GM23248 (cell line): Measurements from ENCODE around the gene EFCAB13. TPM values are rescaled to one million over a fixed set of nuclear protein-coding genes. Genes with fewer than 3 reads are reported as not detected.

Experiments used
- DNase-seq: peaks from one replicate; pipeline ENCODE4 v3.0.0-alpha.2; 2015
- H2AFZ ChIP-seq: fragments of 200-600 bp; sonication (generic); 2 replicates; pipeline ENCODE4 v1.6.1; 2016; ENCODE audit warnings: antibody characterized with exemption
- H3F3A ChIP-seq: fragments of 200-600 bp; sonication (generic); 2 replicates; pipeline ENCODE4 v1.6.1; 2016; ENCODE audit warnings: mild to moderate bottlenecking, antibody characterized with exemption, mixed run types; ENCODE audit not compliant: insufficient read depth
- H3K27ac ChIP-seq: fragments of 200-600 bp; sonication (generic); 2 replicates; pipeline ENCODE4 v1.5.1; 2016; ENCODE audit warnings: mild to moderate bottlenecking
- H3K27me3 ChIP-seq: fragments of 200-600 bp; sonication (generic); replicated peaks from 2 replicates; pipeline ENCODE4 v1.6.1; 2016; ENCODE audit warnings: mild to moderate bottlenecking; ENCODE audit not compliant: insufficient read depth
- H3K36me3 ChIP-seq: fragments of 200-600 bp; sonication (generic); 2 replicates; pipeline ENCODE4 v1.6.1; 2016; ENCODE audit warnings: low read depth, mild to moderate bottlenecking
- H3K4me1 ChIP-seq: fragments of 200-600 bp; sonication (generic); 2 replicates; pipeline ENCODE4 v1.6.1; 2016; ENCODE audit warnings: mild to moderate bottlenecking; ENCODE audit not compliant: insufficient read depth
- H3K4me2 ChIP-seq: fragments of 200-600 bp; sonication (generic); one replicate; pipeline ENCODE4 v1.6.1; 2016; ENCODE audit warnings: mild to moderate bottlenecking; ENCODE audit not compliant: unreplicated experiment
- H3K4me3 ChIP-seq: fragments of 200-600 bp; sonication (generic); 2 replicates; pipeline ENCODE4 v1.5.1; 2016; ENCODE audit warnings: mild to moderate bottlenecking
- H3K79me2 ChIP-seq: fragments of 200-600 bp; sonication (generic); 2 replicates; pipeline ENCODE4 v1.6.1; 2016; ENCODE audit warnings: mild to moderate bottlenecking; ENCODE audit not compliant: insufficient read depth
- H3K9ac ChIP-seq: fragments of 200-600 bp; sonication (generic); 2 replicates; pipeline ENCODE4 v1.6.1; 2016; ENCODE audit warnings: mild to moderate bottlenecking
- H3K9me2 ChIP-seq: fragments of 200-600 bp; sonication (generic); 2 replicates; pipeline ENCODE4 v1.6.1; 2016; ENCODE audit warnings: mixed run types, mild to moderate bottlenecking, moderate library complexity; ENCODE audit not compliant: insufficient read depth
- H3K9me3 ChIP-seq: fragments of 200-600 bp; sonication (generic); one replicate; pipeline ENCODE4 v1.6.1; 2017; ENCODE audit warnings: low read depth
- H4K20me1 ChIP-seq: fragments of 200-600 bp; sonication (generic); 2 replicates; pipeline ENCODE4 v1.6.0; 2016; ENCODE audit not compliant: insufficient read depth
- EZH2 ChIP-seq: fragments of 200-600 bp; sonication (generic); IDR thresholded peaks from 2 replicates; pipeline ENCODE4 v1.6.1; 2018; ENCODE audit warnings: antibody characterized with exemption, mild to moderate bottlenecking; ENCODE audit not compliant: insufficient read depth, poor library complexity, severe bottlenecking
- EZH2phosphoT487 ChIP-seq: fragments of 200-600 bp; sonication (generic); IDR thresholded peaks from 2 replicates; pipeline ENCODE4 v1.6.1; 2018; ENCODE audit warnings: antibody characterized with exemption, moderate library complexity, mild to moderate bottlenecking, low read depth; ENCODE audit not compliant: insufficient read depth
- WGBS, 2 experiments: methylation state at CpG; one replicate each; pipeline ENCODE4 v1.1.6; 2015 to 2017; ENCODE audit warnings: low lambda C conversion rate in 2 of 2, low coverage in 1 of 2; ENCODE audit errors: missing lambda C conversion rate in 2 of 2; 5-methylcytosine and 5-hydroxymethylcytosine counted together
- in situ Hi-C: fragments of 300-500 bp; cut with MboI; formaldehyde crosslinking; loops from 2 replicates; pipeline ENCODE4 v1.15.0; 2020
- polyA plus RNA-seq: library from polyadenylated mRNA; unstranded; fragments of >200 nt; fragmentation: Nextera tagmentation; extraction: Ambion mirVana; gene quantifications from 2 replicates; pipeline ENCODE4 v1.2.1, GENCODE V29; 2016
- total RNA-seq: library from RNA; depleted of rRNA; stranded (reverse); fragments of >200 nt; shearing (Covaris generic); gene quantifications from 2 replicates; pipeline ENCODE4 v1.2.3, GENCODE V29; 2014

The EFCAB13 gene
- total and polyA plus RNA-seq, 2 experiments from 2014 or later = 0.98 to 1.4 TPM

- TF ChIP-seq EZH2 (no peak), EZH2phosphoT487 (no peak)
- Histone ChIP-seq H3K27ac (no peak overlapping the region), H3K79me2 (no peaks in the 10 kb centered on the region), H3K4me1 (peaks cover 22% of the 10 kb centered on the region), H3K4me3 (no peak overlapping the region), H3K9me3 (no peaks in the 10 kb centered on the region), H3K9me2 (no peaks in the 10 kb centered on the region), H3F3A (peaks cover 11% of the 10 kb centered on the region), H2AFZ (no peak overlapping the region), H4K20me1 (no peaks in the 10 kb centered on the region), H3K9ac (no peak overlapping the region), H3K27me3 (no peaks in the 10 kb centered on the region), H3K36me3 (no peaks in the 10 kb centered on the region), H3K4me2 (no peak overlapping the region)
- no peak for DNase-seq
- in situ Hi-C loops = no loop called here
- WGBS, 2 experiments = 83% methylated on average over 8 of the region's 8 CpGs
Measured at GRCh38 chr17:47291242-47291873, 32.4 kb upstream of the EFCAB13 start.

- 94 to 96% methylated on average over 14 of the region's 14 CpGs for WGBS, 2 experiments
- in situ Hi-C loops = no loop called here
Measured at GRCh38 chr17:47292206-47292605, 31.5 kb upstream of the EFCAB13 start.

GRCh38 chr17:47295037-47295873 is 28.5 kb upstream of the EFCAB13 start:
- WGBS, 2 experiments = 65 to 70% methylated on average over 14 of the region's 14 CpGs

More at GRCh38 chr17:47292206-47292605, 31.5 kb upstream of the EFCAB13 start:
- Histone ChIP-seq H3K9me2 (no peaks in the 10 kb centered on the region), H3K27ac (no peak overlapping the region), H3K4me3 (no peak overlapping the region), H3K4me1 (peaks cover 16% of the 10 kb centered on the region; the same call in 1 of the 2 replicates), H3K36me3 (no peaks in the 10 kb centered on the region), H3K4me2 (no peak overlapping the region), H3K27me3 (no peaks in the 10 kb centered on the region), H4K20me1 (no peaks in the 10 kb centered on the region), H2AFZ (no peak overlapping the region), H3F3A (peaks cover 2% of the 10 kb centered on the region; the same call in 1 of the 2 replicates), H3K9ac (no peak overlapping the region), H3K9me3 (no peaks in the 10 kb centered on the region), H3K79me2 (no peaks in the 10 kb centered on the region)
- no peak for DNase-seq
- TF ChIP-seq EZH2phosphoT487 (no peak), EZH2 (no peak)

GRCh38 chr17:47295874-47296255 is 27.9 kb upstream of the EFCAB13 start:
- Histone ChIP-seq H3K9me3 (no peaks in the 10 kb centered on the region), H4K20me1 (no peaks in the 10 kb centered on the region), H3K9me2 (no peaks in the 10 kb centered on the region), H3K4me2 (no peak overlapping the region), H3K4me1 (peaks cover 10% of the 10 kb centered on the region; the same call in 1 of the 2 replicates), H3K4me3 (no peak overlapping the region), H3K27me3 (no peaks in the 10 kb centered on the region), H2AFZ (no peak overlapping the region), H3K79me2 (no peaks in the 10 kb centered on the region), H3F3A (no peaks in the 10 kb centered on the region), H3K9ac (no peak overlapping the region), H3K27ac (no peak overlapping the region), H3K36me3 (no peaks in the 10 kb centered on the region)
- TF ChIP-seq EZH2 = no peak
- TF ChIP-seq EZH2phosphoT487 = no peak
- no peak for DNase-seq
- in situ Hi-C loops = no loop called here
- WGBS, 2 experiments = 54 to 55% methylated on average over 6 of the region's 6 CpGs

More at GRCh38 chr17:47295037-47295873, 28.5 kb upstream of the EFCAB13 start:
- TF ChIP-seq EZH2phosphoT487 (no peak), EZH2 (no peak)
- no peaks in the 10 kb centered on the region for H3F3A ChIP-seq
- H3K9me3 ChIP-seq = no peaks in the 10 kb centered on the region
- H2AFZ ChIP-seq = no peak overlapping the region
- no peaks in the 10 kb centered on the region for H3K36me3 ChIP-seq
- H3K4me3 ChIP-seq = no peak overlapping the region
- no peaks in the 10 kb centered on the region for H3K79me2 ChIP-seq
- no peaks in the 10 kb centered on the region for H3K27me3 ChIP-seq
- DNase-seq = no peak
- peaks cover 10% of the 10 kb centered on the region; the same call in 1 of the 2 replicates for H3K4me1 ChIP-seq
- no peak overlapping the region for H3K9ac ChIP-seq
- in situ Hi-C loops = no loop called here
- H3K9me2 ChIP-seq = no peaks in the 10 kb centered on the region
- no peaks in the 10 kb centered on the region for H4K20me1 ChIP-seq
- H3K27ac ChIP-seq = no peak overlapping the region
- no peak overlapping the region for H3K4me2 ChIP-seq
